Osteoblast (primary cell): ENCODE data around the gene ECSCR. TPM values are rescaled to one million over a fixed set of nuclear protein-coding genes. Genes with fewer than 3 reads are reported as not detected.

ENCODE experiments used
- DNase-seq: peaks from one replicate; pipeline ENCODE4 v3.0.0; 2011; ENCODE audit warnings: low spot score, mixed read lengths; ENCODE audit not compliant: insufficient read length; ENCODE audit errors: missing footprints
- H2AFZ ChIP-seq: 2 replicates; pipeline ENCODE4 v1.6.0; 2011; ENCODE audit warnings: mild to moderate bottlenecking, low read length
- H3K27ac ChIP-seq: 2 replicates; pipeline ENCODE4 v1.5.1; 2011; ENCODE audit warnings: mild to moderate bottlenecking, low read depth, low read length, moderate library complexity
- H3K27me3 ChIP-seq: 2 replicates; pipeline ENCODE4 v1.6.0; 2012; ENCODE audit warnings: mild to moderate bottlenecking, control low read depth, inconsistent platforms, low read length, moderate library complexity; ENCODE audit not compliant: insufficient read depth
- H3K36me3 ChIP-seq: 2 replicates; pipeline ENCODE4 v1.5.1; 2011; ENCODE audit warnings: mild to moderate bottlenecking, low read length, control low read depth, moderate library complexity; ENCODE audit not compliant: insufficient read depth
- H3K4me1 ChIP-seq: 2 replicates; pipeline ENCODE4 v1.5.1; 2011; ENCODE audit warnings: mild to moderate bottlenecking, low read length, control low read depth, moderate library complexity; ENCODE audit not compliant: insufficient read depth
- H3K4me2 ChIP-seq: 2 replicates; pipeline ENCODE4 v1.6.0; 2011; ENCODE audit warnings: mild to moderate bottlenecking, low read length; ENCODE audit not compliant: insufficient read depth
- H3K4me3 ChIP-seq: fragments of 200-600 bp; sonication (generic); 3 replicates; pipeline ENCODE4 v1.5.1; 2012; ENCODE audit warnings: mild to moderate bottlenecking, low read length, inconsistent platforms; ENCODE audit not compliant: insufficient read depth
- H3K79me2 ChIP-seq: 2 replicates; pipeline ENCODE4 v1.6.0; 2012; ENCODE audit warnings: mild to moderate bottlenecking, low read length, control low read depth, inconsistent platforms; ENCODE audit not compliant: insufficient read depth
- H3K9me3 ChIP-seq: 2 replicates; pipeline ENCODE4 v1.5.1; 2011; ENCODE audit warnings: low read depth, low read length, control low read depth
- H4K20me1 ChIP-seq: 2 replicates; pipeline ENCODE4 v1.6.0; 2012; ENCODE audit warnings: mild to moderate bottlenecking, low read length, control low read depth; ENCODE audit not compliant: insufficient read depth
- total RNA-seq: library from RNA; depleted of rRNA; stranded (reverse); fragments of >200 nt; gene quantifications from 2 replicates; pipeline ENCODE4 v1.2.3, GENCODE V29; 2012
- TF ChIP-seq, protein P1 (sequence below): IDR thresholded peaks from 2 replicates; pipeline ENCODE4 v1.5.1; 2011; ENCODE audit warnings: mild to moderate bottlenecking, low read depth, low read length, moderate library complexity; ENCODE audit errors: extremely low read depth

Gene ECSCR
- total RNA-seq, 1 donor = 0.36 TPM

DNA sequence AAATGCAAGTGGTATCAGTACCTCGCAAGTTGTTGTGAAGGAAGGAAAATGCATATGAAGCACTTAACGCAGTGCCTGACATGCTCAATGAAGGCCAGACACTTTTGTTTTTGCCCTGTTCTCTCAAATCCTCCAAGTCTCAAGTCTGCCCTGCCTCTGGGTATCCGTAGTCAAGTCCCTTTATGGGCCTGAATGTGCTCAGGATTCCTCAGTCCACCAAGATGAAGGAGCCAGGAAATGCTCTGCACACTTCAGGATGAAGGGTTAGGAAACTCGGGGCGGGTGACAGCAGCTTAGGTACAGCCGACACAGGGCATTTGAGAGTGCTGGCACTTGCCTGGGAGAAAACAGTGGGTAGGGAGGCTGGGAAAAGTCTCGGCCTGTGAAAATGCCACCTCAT lies 1.4 kb downstream of the ECSCR start:
- Histone ChIP-seq H4K20me1 (no peaks in the 10 kb centered on the region), H3K4me2 (no peak overlapping the region), H2AFZ (peak overlapping the region; percentile 32), H3K27ac (peak overlapping the region; percentile 61), H3K4me1 (peaks cover 23% of the 10 kb centered on the region), H3K27me3 (no peaks in the 10 kb centered on the region), H3K79me2 (no peaks in the 10 kb centered on the region), H3K9me3 (no peaks in the 10 kb centered on the region), H3K4me3 (no peak overlapping the region), H3K36me3 (no peaks in the 10 kb centered on the region)
- no peak for DNase-seq
- TF ChIP-seq, protein P1, sequence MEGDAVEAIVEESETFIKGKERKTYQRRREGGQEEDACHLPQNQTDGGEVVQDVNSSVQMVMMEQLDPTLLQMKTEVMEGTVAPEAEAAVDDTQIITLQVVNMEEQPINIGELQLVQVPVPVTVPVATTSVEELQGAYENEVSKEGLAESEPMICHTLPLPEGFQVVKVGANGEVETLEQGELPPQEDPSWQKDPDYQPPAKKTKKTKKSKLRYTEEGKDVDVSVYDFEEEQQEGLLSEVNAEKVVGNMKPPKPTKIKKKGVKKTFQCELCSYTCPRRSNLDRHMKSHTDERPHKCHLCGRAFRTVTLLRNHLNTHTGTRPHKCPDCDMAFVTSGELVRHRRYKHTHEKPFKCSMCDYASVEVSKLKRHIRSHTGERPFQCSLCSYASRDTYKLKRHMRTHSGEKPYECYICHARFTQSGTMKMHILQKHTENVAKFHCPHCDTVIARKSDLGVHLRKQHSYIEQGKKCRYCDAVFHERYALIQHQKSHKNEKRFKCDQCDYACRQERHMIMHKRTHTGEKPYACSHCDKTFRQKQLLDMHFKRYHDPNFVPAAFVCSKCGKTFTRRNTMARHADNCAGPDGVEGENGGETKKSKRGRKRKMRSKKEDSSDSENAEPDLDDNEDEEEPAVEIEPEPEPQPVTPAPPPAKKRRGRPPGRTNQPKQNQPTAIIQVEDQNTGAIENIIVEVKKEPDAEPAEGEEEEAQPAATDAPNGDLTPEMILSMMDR = no peak

DNA sequence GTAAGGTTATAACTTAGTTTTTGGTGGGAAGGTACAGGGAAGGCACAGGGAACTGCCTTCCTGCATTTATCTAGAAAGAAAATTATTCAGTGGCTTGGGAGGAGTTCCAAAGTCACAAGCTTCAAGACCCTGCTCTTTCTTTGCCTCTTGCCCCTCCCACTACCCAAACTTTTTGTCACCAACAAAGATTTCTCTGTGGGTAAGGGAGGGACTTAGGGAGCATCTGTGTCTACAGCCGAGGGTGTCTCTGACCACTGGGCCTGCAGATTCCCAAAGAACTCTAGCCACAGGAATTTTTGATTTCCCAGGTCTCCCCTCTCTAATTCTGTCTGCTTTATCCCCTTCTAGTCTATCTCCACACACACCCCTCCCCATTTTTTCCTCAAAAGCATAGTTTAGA lies 2.1 kb downstream of the ECSCR start:
- Histone ChIP-seq H3K4me2 (no peak overlapping the region), H3K4me1 (peaks cover 23% of the 10 kb centered on the region), H3K27ac (no peak overlapping the region), H3K9me3 (no peaks in the 10 kb centered on the region), H4K20me1 (no peaks in the 10 kb centered on the region), H3K36me3 (no peaks in the 10 kb centered on the region), H2AFZ (no peak overlapping the region), H3K27me3 (no peaks in the 10 kb centered on the region), H3K79me2 (no peaks in the 10 kb centered on the region), H3K4me3 (no peak overlapping the region)
- peak; percentile 54 for DNase-seq
- TF ChIP-seq, protein P1 = no peak

DNA sequence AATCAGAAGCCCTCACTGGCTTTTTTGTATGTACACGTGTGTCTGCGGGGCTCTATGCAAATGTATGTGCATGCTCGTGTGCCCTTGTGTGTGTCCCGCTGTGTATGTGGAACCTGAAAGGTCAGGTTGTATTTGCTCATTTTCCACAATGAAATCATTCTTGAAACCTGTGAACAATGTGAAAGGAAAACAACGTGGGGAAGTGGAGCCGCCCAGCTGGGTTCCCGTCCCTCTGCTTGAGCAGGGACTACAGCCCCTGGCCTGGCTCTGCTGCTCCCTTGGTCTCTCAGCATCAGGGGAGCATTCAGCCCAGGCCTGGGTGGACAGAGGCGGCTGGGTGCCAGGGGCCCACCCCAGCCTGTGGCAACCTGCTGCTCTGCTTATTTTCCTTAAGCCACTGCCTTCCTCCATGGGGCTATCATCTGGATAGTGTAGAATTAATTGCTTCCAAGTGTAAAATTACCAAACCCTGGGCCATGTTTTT lies 3.0 kb downstream of the ECSCR start:
- Histone ChIP-seq H2AFZ (peak overlapping the region; percentile 23), H3K4me1 (peaks cover 23% of the 10 kb centered on the region), H3K27me3 (no peaks in the 10 kb centered on the region), H4K20me1 (no peaks in the 10 kb centered on the region), H3K36me3 (no peaks in the 10 kb centered on the region), H3K4me2 (peak overlapping the region; percentile 9), H3K27ac (peak overlapping the region; percentile 74), H3K79me2 (no peaks in the 10 kb centered on the region), H3K4me3 (no peak overlapping the region), H3K9me3 (no peaks in the 10 kb centered on the region)
- TF ChIP-seq, protein P1 = no peak
- no peak for DNase-seq

DNA sequence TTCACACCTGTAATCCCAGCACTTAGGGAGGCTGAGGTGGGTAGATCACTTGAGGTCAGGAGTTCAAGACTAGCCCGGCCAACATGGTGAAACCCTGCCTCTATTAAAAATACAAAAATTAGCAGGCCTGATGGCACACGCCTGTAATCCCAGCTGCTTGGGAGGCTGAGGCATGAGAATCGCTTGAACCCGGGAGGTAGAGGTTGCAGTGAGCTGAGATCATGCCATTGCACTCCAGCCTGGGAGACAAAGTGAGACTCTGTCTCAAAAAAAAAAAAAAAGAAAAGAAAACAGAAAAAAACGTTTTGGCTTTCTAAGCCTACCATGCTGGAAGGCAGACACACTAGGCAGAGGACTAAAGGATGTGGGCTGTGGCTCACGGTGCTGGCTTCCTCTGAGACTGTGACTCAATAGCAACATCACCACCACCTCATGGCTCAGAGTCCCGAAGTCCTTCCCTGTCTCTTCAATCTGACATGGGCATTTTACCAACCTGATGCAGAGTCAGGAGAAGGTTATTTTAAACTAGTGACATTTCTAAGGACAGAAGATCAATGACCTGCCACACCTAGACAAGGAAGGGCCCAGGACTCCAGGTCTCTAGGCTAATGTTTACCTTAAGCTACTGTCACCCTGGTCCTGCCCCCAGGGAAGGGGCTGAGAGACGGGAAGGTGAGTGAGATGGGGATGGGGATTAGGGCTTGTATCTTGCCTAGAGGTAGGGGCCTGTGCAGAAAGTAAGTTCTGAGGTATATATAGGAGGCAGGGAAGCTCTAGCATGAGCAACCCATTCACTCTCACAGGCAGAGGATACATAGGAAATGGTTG lies 3.7 kb downstream of the ECSCR start:
- Histone ChIP-seq H4K20me1 (no peaks in the 10 kb centered on the region), H2AFZ (peak overlapping the region; percentile 69), H3K4me2 (peak overlapping the region; percentile 9), H3K4me1 (peaks cover 23% of the 10 kb centered on the region), H3K9me3 (no peaks in the 10 kb centered on the region), H3K36me3 (no peaks in the 10 kb centered on the region), H3K4me3 (no peak overlapping the region), H3K79me2 (no peaks in the 10 kb centered on the region), H3K27me3 (no peaks in the 10 kb centered on the region), H3K27ac (peak overlapping the region; percentile 74)
- TF ChIP-seq, protein P1 = no peak
- DNase-seq = peak; percentile 97
